ENCODE data around the gene CD5L. TPM values are rescaled to one million over a fixed set of nuclear protein-coding genes. Genes with fewer than 3 reads are reported as not detected.

CD5L gene
- total RNA-seq, 2 donors from 2014 or later = not detected

DNA sequence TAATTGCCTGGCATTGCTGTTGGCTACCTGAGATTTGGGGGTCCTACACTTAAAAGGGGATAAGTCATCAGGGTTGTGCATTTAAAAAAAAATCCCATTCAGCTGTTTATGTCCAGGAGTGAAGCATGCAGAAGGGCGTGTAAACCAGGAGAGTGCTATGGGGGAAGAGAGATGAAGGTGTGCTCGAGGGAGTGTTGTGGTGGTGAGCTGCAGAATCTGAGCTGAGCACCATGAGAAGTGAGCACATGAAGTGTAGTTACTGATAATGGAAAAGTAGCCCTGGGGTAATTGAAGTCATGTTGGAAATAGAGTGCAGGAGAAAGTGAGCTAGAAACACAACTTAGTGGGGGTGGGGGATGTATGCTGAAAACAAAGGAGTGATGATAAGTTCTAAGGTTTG is 22.4 kb downstream of the CD5L start:
- WGBS, 2 experiments (ENCODE audit: insufficient coverage in 1 of 2, insufficient read length in 1 of 2) = 90 to 95% methylated on average over 2 of the region's 2 CpGs
- H3K4me1 Mint-ChIP-seq = no peaks in the 10 kb centered on the region
- TF ChIP-seq, protein P1, sequence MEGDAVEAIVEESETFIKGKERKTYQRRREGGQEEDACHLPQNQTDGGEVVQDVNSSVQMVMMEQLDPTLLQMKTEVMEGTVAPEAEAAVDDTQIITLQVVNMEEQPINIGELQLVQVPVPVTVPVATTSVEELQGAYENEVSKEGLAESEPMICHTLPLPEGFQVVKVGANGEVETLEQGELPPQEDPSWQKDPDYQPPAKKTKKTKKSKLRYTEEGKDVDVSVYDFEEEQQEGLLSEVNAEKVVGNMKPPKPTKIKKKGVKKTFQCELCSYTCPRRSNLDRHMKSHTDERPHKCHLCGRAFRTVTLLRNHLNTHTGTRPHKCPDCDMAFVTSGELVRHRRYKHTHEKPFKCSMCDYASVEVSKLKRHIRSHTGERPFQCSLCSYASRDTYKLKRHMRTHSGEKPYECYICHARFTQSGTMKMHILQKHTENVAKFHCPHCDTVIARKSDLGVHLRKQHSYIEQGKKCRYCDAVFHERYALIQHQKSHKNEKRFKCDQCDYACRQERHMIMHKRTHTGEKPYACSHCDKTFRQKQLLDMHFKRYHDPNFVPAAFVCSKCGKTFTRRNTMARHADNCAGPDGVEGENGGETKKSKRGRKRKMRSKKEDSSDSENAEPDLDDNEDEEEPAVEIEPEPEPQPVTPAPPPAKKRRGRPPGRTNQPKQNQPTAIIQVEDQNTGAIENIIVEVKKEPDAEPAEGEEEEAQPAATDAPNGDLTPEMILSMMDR (conservative IDR thresholded peaks at IDR 0.05) = no peak

DNA sequence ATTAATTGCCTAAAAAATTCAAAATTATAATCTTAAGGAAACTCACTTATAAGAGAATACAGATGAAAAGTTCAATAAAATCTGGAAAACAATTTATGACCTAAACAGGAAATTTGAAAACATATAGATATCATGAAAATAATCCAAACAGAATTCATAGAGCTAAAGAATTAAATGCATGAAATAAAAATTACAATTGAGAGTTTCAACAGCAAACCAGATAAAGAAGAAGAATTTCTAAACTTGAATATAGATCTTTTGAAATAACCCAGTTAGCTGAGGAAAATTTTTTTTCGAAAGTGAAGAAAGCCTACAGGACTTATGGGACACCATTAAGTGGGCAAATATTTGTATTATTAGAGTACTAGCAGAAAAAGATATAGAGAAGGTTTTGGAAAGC is 28.3 kb downstream of the CD5L start:
- 92% methylated on average over 1 of the region's 1 CpG for WGBS, 2 experiments (ENCODE audit: insufficient coverage in 1 of 2, insufficient read length in 1 of 2)
- Histone ChIP-seq H3K27ac (ENCODE audit: low read depth, low read length) (no peak overlapping the region), H3K9me3 (ENCODE audit: control insufficient read depth, low read length) (no peaks in the 10 kb centered on the region), H3K4me3 (ENCODE audit: low read length) (no peak overlapping the region), H3K36me3 (ENCODE audit: control insufficient read depth, insufficient read depth, low read length) (no peaks in the 10 kb centered on the region), H3K27me3 (ENCODE audit: control insufficient read depth, insufficient read depth, low read length, poor library complexity, severe bottlenecking) (peaks cover 5% of the 10 kb centered on the region), H3K4me1 (ENCODE audit: control insufficient read depth, insufficient read depth, low read length) (no peaks in the 10 kb centered on the region), H3K9ac (ENCODE audit: extremely low read depth, low read length, poor library complexity, severe bottlenecking) (no peak overlapping the region)
- H3K27me3 Mint-ChIP-seq (ENCODE audit: insufficient read depth) = no peaks in the 10 kb centered on the region
- no peaks in the 10 kb centered on the region for H3K4me1 Mint-ChIP-seq
- no peaks in the 10 kb centered on the region for H3K36me3 Mint-ChIP-seq (ENCODE audit: low read depth)
- H3K4me3 Mint-ChIP-seq = no peak overlapping the region
- DNase-seq = no peak
- no peak overlapping the region for H3K27ac Mint-ChIP-seq
- TF ChIP-seq, protein P1 (conservative IDR thresholded peaks at IDR 0.05) = no peak
- H3K9me3 Mint-ChIP-seq = no peaks in the 10 kb centered on the region

More for the DNA sequence above, 22.4 kb downstream of the CD5L start:
- H3K27me3 ChIP-seq (ENCODE audit: control insufficient read depth, insufficient read depth, low read length, poor library complexity, severe bottlenecking) = no peaks in the 10 kb centered on the region
- no peak overlapping the region for H3K27ac ChIP-seq (ENCODE audit: low read depth, low read length)
- Mint-ChIP-seq H3K27me3 (ENCODE audit: insufficient read depth) (no peaks in the 10 kb centered on the region), H3K36me3 (ENCODE audit: low read depth) (no peaks in the 10 kb centered on the region), H3K27ac (no peak overlapping the region), H3K4me3 (no peak overlapping the region), H3K9me3 (no peaks in the 10 kb centered on the region)
- no peak for DNase-seq
- no peaks in the 10 kb centered on the region for H3K36me3 ChIP-seq (ENCODE audit: control insufficient read depth, insufficient read depth, low read length)
- no peaks in the 10 kb centered on the region for H3K4me1 ChIP-seq (ENCODE audit: control insufficient read depth, insufficient read depth, low read length)
- H3K9ac ChIP-seq (ENCODE audit: extremely low read depth, low read length, poor library complexity, severe bottlenecking) = no peak overlapping the region
- no peak overlapping the region for H3K4me3 ChIP-seq (ENCODE audit: low read length)
- H3K9me3 ChIP-seq (ENCODE audit: control insufficient read depth, low read length) = no peaks in the 10 kb centered on the region

DNA sequence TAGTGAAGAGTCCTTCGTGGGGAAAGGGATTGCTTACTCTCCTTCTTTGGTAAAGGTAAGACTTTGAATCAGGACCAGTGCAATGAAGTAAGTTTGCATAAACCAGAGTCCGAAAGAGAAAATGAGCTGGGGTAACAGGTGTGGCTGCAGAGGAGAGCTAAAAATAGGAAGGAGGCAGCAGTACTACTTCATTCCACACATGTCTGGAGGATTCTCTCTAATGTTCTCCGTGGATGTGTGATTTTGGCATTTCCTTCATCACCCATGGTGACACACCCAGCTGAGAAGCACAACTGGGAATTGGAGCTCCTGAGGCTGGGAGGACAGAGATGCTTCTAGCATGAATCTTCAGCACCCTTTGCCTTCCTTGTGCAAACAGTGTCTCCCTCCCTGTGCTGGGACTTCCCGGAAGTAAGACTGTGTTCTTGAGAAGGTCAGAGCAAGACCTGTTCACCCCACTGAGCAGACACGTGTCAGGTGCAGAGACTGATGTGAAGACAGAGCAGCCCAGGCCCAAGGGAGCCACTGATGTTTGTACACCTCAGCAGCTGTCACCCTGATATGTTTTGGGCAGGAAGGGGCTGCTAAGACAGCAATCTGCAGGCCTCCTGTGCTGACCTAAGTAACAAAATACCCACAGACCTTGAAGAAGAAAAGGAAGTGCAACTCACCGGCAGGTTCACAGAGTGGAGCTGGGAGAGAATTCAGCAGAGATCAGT is 35.0 kb downstream of the CD5L start:
- 74 to 88% methylated on average over 6 of the region's 6 CpGs for WGBS, 2 experiments (ENCODE audit: insufficient coverage in 1 of 2, insufficient read length in 1 of 2)
- TF ChIP-seq, protein P1 (conservative IDR thresholded peaks at IDR 0.05) = no peak
- H3K27me3 Mint-ChIP-seq (ENCODE audit: insufficient read depth) = peaks cover 6% of the 10 kb centered on the region
- H3K4me3 Mint-ChIP-seq = no peak overlapping the region
- Histone ChIP-seq H3K9ac (ENCODE audit: extremely low read depth, low read length, poor library complexity, severe bottlenecking) (no peak overlapping the region), H3K27me3 (ENCODE audit: control insufficient read depth, insufficient read depth, low read length, poor library complexity, severe bottlenecking) (peaks cover 5% of the 10 kb centered on the region), H3K4me3 (ENCODE audit: low read length) (no peak overlapping the region), H3K9me3 (ENCODE audit: control insufficient read depth, low read length) (no peaks in the 10 kb centered on the region), H3K4me1 (ENCODE audit: control insufficient read depth, insufficient read depth, low read length) (no peaks in the 10 kb centered on the region), H3K27ac (ENCODE audit: low read depth, low read length) (no peak overlapping the region), H3K36me3 (ENCODE audit: control insufficient read depth, insufficient read depth, low read length) (no peaks in the 10 kb centered on the region)
- H3K36me3 Mint-ChIP-seq (ENCODE audit: low read depth) = no peaks in the 10 kb centered on the region
- DNase-seq = no peak
- H3K27ac Mint-ChIP-seq = no peak overlapping the region
- H3K4me1 Mint-ChIP-seq = no peaks in the 10 kb centered on the region
- no peaks in the 10 kb centered on the region for H3K9me3 Mint-ChIP-seq
